Left lung (tissue), 14 donors: ENCODE measurements around the gene CALHM6. TPM values are rescaled to one million over a fixed set of nuclear protein-coding genes. Genes with fewer than 3 reads are reported as not detected.

Source experiments
- ATAC-seq: fragments of 200-7000 bp; cut with Tn5 transposase; one replicate; pipeline ENCODE4 v1.9.1; 2020; ENCODE audit warnings: moderate library complexity
- DNase-seq, 4 donors: peaks; one replicate each; pipeline ENCODE4 v3.0.0-alpha.2; 2013 to 2020
- H3K27ac ChIP-seq, 2 donors: fragments of 200-600 bp; sonication (generic) in 1 of 2; one replicate each; pipeline versions ENCODE4 v1.5.0 to v1.8.0; 2020 to 2021
- H3K27me3 ChIP-seq, 2 donors: fragments of 200-600 bp; sonication (generic) in 1 of 2; one replicate each; pipeline versions ENCODE4 v1.5.0 to v1.8.0; 2020 to 2021
- H3K36me3 ChIP-seq, 2 donors: fragments of 200-600 bp; sonication (generic) in 1 of 2; one replicate each; pipeline versions ENCODE4 v1.5.0 to v1.8.0; 2020 to 2021
- H3K4me1 ChIP-seq, 2 donors: fragments of 200-600 bp; one replicate each; pipeline ENCODE4 v1.8.0; 2021
- H3K4me3 ChIP-seq, 2 donors: fragments of 200-600 bp; sonication (generic) in 1 of 2; one replicate each; pipeline versions ENCODE4 v1.5.0 to v1.8.0; 2020 to 2021; ENCODE audit warnings: mild to moderate bottlenecking in 1 of 2
- H3K9me3 ChIP-seq, 2 donors: fragments of 200-600 bp; sonication (generic) in 1 of 2; one replicate each; pipeline versions ENCODE4 v1.5.0 to v1.8.0; 2020 to 2021
- intact Hi-C, 2 donors: fragments of 100-400 bp; cut with DNase I; formaldehyde crosslinking; loops; one replicate each; pipeline versions ENCODE4 v1.11.2 to v1.14.2; 2022
- long read RNA-seq, 12 donors: library from polyadenylated mRNA in 2 of 12; unstranded in 2 of 12; transcript quantifications; one replicate each; pipeline ENCODE4 v2.0.0 and lab custom pipeline, GENCODE V29; 2019 to 2026
- polyA plus RNA-seq, 6 donors: library from polyadenylated mRNA; unstranded; fragments of 120-200 nt; gene quantifications; one replicate each; pipeline ENCODE4 v1.2.1, GENCODE V29; 2013; ENCODE audit not compliant: insufficient read length in 6 of 6
- total RNA-seq, 2 donors: library from RNA; stranded (reverse); fragmentation: NEBNext Ultra II Directional; extraction: Animal tissue kit (Norgen Biotek cat#: 25700); gene quantifications; one replicate each; pipeline ENCODE4 v1.2.1, GENCODE V29; 2021
- TF ChIP-seq, protein P1 (sequence below), 2 donors: fragments of 200-600 bp; sonication (generic) in 1 of 2; IDR thresholded peaks; one replicate each; pipeline versions ENCODE4 v1.5.0 to v1.8.0; 2021; ENCODE audit warnings: antibody characterized with exemption in 2 of 2
- donor health status: DM: no; HTN: yes; CAD: no.
- donor health status: DM: no; HTN: no; CAD: no.

The CALHM6 gene
- total RNA-seq (1 to 10 TPM; 2.1 to 6.4 TPM), polyA plus RNA-seq (1 to 10 TPM; 2.1 to 9.1 (median 6.2) TPM)
- long read RNA-seq, donor 1, partial matches to known transcripts: 6 of 6 reads
- long read RNA-seq, donor 1, other reads (novel, unspliced or antisense): 0 of 6 reads
- long read RNA-seq, donor 2: 0 reads
- long read RNA-seq, donor 3, partial matches to known transcripts: 0 of 1 reads
- long read RNA-seq, donor 3, other reads (novel, unspliced or antisense): 0 of 1 reads
- long read RNA-seq, donor 4, partial matches to known transcripts: 5 of 7 reads
- long read RNA-seq, donor 4, other reads (novel, unspliced or antisense): 0 of 7 reads
- long read RNA-seq, donor 5, partial matches to known transcripts: 7 of 7 reads
- long read RNA-seq, donor 5, other reads (novel, unspliced or antisense): 0 of 7 reads
- long read RNA-seq, donor 6, partial matches to known transcripts: 9 of 11 reads
- long read RNA-seq, donor 6, other reads (novel, unspliced or antisense): 0 of 11 reads
- long read RNA-seq, donor 7, partial matches to known transcripts: 5 of 5 reads
- long read RNA-seq, donor 7, other reads (novel, unspliced or antisense): 0 of 5 reads
- long read RNA-seq, donor 8, partial matches to known transcripts: 7 of 7 reads
- long read RNA-seq, donor 8, other reads (novel, unspliced or antisense): 0 of 7 reads
- long read RNA-seq, donor 9: 0 reads
- long read RNA-seq, donor 10, partial matches to known transcripts: 17 of 20 reads
- long read RNA-seq, donor 10, other reads (novel, unspliced or antisense): 0 of 20 reads
- long read RNA-seq, donor 11, partial matches to known transcripts: 5 of 7 reads
- long read RNA-seq, donor 11, other reads (novel, unspliced or antisense): 0 of 7 reads
- long read RNA-seq, donor 12: 0 reads

DNA sequence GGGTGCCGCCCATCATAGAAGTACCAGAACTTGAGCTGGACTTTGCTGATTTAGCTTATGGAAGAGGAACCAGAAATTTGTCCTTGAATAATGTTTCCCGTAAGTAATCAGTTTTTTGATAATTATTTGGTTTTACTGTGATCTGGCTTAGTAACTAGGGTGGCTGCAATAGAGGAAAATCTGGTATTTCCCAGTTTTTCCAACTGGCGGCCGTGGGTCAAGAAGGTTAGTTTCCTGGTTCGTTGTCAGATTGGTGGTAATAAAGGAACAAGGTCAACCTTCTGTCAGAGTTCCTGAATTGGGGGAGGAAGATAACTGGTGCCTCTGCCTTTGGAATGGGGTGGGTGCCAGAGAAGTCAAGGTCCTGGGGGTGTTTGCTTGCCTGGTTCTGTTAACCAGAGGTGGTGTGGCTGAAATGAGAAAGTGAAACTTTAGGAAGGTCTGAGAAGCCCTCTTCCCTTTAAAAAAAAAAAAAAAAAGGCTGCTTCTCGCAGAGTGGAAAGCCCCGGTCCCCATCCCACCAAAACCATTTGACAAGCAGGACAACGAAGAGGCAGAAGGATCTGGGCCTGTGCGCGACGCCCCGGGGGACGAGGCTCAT lies at the start of gene CALHM6:
Gene CALHM6 (plus strand): TSS at position 45 of the 601 bp plus-strand sequence. CDS start 555 bp downstream, at position 600.
- peaks cover 0 to 14% of the 10 kb centered on the region in 2 donors for H3K27me3 ChIP-seq
- H3K36me3 ChIP-seq: no peaks in the 10 kb centered on the region
- peak within 1 kb of the TSS; percentile 26 to 45 for H3K4me3 ChIP-seq
- H3K27ac ChIP-seq: peak within 1 kb of the TSS in 1 of 2 donors; percentile 70
- intact Hi-C loops: no loop called here
- DNase-seq (no peak), ATAC-seq (no peak)
- TF ChIP-seq, protein P1, sequence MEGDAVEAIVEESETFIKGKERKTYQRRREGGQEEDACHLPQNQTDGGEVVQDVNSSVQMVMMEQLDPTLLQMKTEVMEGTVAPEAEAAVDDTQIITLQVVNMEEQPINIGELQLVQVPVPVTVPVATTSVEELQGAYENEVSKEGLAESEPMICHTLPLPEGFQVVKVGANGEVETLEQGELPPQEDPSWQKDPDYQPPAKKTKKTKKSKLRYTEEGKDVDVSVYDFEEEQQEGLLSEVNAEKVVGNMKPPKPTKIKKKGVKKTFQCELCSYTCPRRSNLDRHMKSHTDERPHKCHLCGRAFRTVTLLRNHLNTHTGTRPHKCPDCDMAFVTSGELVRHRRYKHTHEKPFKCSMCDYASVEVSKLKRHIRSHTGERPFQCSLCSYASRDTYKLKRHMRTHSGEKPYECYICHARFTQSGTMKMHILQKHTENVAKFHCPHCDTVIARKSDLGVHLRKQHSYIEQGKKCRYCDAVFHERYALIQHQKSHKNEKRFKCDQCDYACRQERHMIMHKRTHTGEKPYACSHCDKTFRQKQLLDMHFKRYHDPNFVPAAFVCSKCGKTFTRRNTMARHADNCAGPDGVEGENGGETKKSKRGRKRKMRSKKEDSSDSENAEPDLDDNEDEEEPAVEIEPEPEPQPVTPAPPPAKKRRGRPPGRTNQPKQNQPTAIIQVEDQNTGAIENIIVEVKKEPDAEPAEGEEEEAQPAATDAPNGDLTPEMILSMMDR (IDR thresholded peaks at IDR 0.05): no peak
- H3K4me1 ChIP-seq: peaks cover 5 to 58% of the 10 kb centered on the region in 2 donors
- no peaks in the 10 kb centered on the region for H3K9me3 ChIP-seq

DNA sequence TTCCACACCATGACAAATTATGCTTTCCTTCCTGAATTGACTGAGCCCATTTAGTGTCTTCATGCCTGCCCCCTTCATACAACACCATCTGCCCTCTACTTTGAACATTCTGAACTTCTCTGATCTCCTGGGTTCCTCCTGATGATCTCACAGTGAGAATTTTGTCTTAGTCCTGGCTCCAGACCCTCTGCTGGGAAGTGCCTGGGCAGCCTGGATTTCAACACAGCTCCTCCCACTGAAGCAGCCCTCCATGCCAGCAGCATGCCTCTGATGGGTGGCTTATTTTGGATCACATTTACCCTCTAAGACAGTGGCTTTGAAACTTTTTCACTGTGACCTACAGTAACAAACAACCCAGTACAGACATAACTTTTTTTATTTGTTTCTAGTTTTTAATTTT lies 48.9 kb upstream of the CALHM6 start:
- H3K27me3 ChIP-seq: no peaks in the 10 kb centered on the region
- intact Hi-C loops: no loop called here
- H3K36me3 ChIP-seq: no peaks in the 10 kb centered on the region
- H3K27ac ChIP-seq: peak overlapping the region in 1 of 2 donors; percentile 29
- peaks cover 11 to 26% of the 10 kb centered on the region in 2 donors for H3K4me1 ChIP-seq
- H3K9me3 ChIP-seq: no peaks in the 10 kb centered on the region
- H3K4me3 ChIP-seq: no peak overlapping the region
- TF ChIP-seq, protein P1 (IDR thresholded peaks at IDR 0.05): no peak
- DNase-seq (no peak), ATAC-seq (no peak)

DNA sequence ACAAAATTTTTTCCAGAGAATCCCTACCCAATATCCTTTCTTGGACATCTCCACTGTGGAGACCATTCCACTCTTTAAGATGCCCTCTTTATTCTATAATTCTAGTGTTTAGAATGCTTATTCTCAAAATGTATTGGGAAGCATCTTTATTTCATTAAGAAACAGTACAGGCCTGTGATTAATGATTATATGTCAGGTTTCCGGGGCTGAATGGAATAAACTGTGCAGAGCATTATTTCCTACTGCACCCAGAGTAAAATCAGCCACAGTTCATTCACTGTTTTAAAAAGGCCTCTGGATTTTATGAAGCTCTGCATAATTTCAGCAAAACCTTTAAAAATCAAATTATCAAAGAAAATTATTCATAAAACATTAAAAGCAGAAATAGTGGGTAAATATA lies 47.8 kb upstream of the CALHM6 start:
- Histone ChIP-seq H3K4me1 (peaks cover 11 to 26% of the 10 kb centered on the region in 2 donors), H3K4me3 (no peak overlapping the region), H3K27ac (no peak overlapping the region), H3K36me3 (no peaks in the 10 kb centered on the region), H3K27me3 (no peaks in the 10 kb centered on the region), H3K9me3 (no peaks in the 10 kb centered on the region)
- ATAC-seq: no peak
- no peak for DNase-seq
- TF ChIP-seq, protein P1 (IDR thresholded peaks at IDR 0.05): no peak
- intact Hi-C loops: no loop called here

DNA sequence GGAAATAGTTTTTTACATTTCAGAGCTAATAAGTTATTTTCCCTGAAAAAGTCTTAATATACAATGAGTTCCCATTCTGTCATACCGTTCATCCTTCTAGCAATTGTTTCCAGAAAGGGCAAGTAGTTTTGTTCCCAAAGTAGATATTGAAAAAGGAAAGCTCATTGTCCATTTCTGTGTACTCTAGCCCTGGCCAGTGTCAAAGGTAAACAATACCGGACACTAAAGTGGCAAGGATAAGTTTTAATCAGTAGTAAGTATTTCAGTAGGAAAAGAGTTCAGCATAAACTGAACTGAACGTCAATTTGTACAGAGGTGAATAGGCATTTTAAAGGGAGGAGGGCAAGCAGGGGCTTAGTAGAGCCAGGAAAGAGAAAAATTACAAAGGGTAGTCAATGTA lies 43.5 kb upstream of the CALHM6 start:
- no peak for DNase-seq
- no peaks in the 10 kb centered on the region for H3K9me3 ChIP-seq
- H3K4me1 ChIP-seq: peaks cover 0 to 5% of the 10 kb centered on the region in 2 donors
- intact Hi-C loops: no loop called here
- TF ChIP-seq, protein P1 (IDR thresholded peaks at IDR 0.05): no peak
- no peak overlapping the region for H3K4me3 ChIP-seq
- no peaks in the 10 kb centered on the region for H3K36me3 ChIP-seq
- H3K27me3 ChIP-seq: no peaks in the 10 kb centered on the region
- ATAC-seq: no peak
- H3K27ac ChIP-seq: no peak overlapping the region
